CD4-positive, alpha-beta memory T cell (primary cell): ENCODE results near the gene SLC35E1. TPM values are rescaled to one million over a fixed set of nuclear protein-coding genes. Genes with fewer than 3 reads are reported as not detected.
"Not testable (repeated sequence)": the region's sequence is repeated elsewhere in the genome, so short reads cannot be mapped to it uniquely, and the experiment has no call there.

Experiments
- CTCF ChIA-PET: fragments of 350-600 bp; sonication (Branson Sonifier 250); formaldehyde crosslinking; loops from one replicate; lab custom pipeline; 2021; ENCODE audit warnings: inconsistent platforms; ENCODE audit not compliant: partially characterized antibody; lab: Charles Lee
- POLR2A ChIA-PET: fragments of 350-600 bp; sonication (Branson Sonifier 250); formaldehyde crosslinking; loops from one replicate; lab custom pipeline; 2021; ENCODE audit not compliant: partially characterized antibody; lab: Charles Lee
- DNase-seq, 5 donors: peaks; one replicate each; pipeline versions ENCODE4 v3.0.0 to v3.0.0-alpha.2; 2020 to 2022; ENCODE audit warnings: mixed read lengths in 1 of 5
- H3K27ac ChIP-seq: one replicate; pipeline ENCODE4 v1.7.0; 2013; ENCODE audit warnings: low read depth, low read length
- H3K27me3 ChIP-seq: 2 replicates; pipeline ENCODE4 v1.7.0; 2013; ENCODE audit warnings: mild to moderate bottlenecking, low read length, moderate library complexity; ENCODE audit not compliant: insufficient read depth
- H3K36me3 ChIP-seq: 2 replicates; pipeline ENCODE4 v1.7.0; 2013; ENCODE audit warnings: mild to moderate bottlenecking, low read length, moderate library complexity; ENCODE audit not compliant: insufficient read depth
- H3K4me1 ChIP-seq: 2 replicates; pipeline ENCODE4 v1.7.0; 2013; ENCODE audit warnings: mild to moderate bottlenecking, low read length, moderate library complexity; ENCODE audit not compliant: insufficient read depth
- H3K4me3 ChIP-seq, 2 donors: one replicate each; pipeline ENCODE4 v1.7.0; 2013; ENCODE audit warnings: low read length in 2 of 2, mild to moderate bottlenecking in 1 of 2
- H3K9me3 ChIP-seq, 2 donors: one replicate each; pipeline ENCODE4 v1.7.0; 2013; ENCODE audit warnings: low read length in 2 of 2, control low read depth in 1 of 2; ENCODE audit not compliant: control insufficient read depth in 1 of 2
- H3K27ac Mint-ChIP-seq, 7 donors: one replicate each; pipeline ENCODE4 v1.8.0; 2020 to 2021; ENCODE audit warnings: mixed read lengths in 7 of 7, mild to moderate bottlenecking in 6 of 7, inconsistent platforms in 3 of 7, moderate library complexity in 3 of 7
- H3K27me3 Mint-ChIP-seq, 2 donors: one replicate each; pipeline ENCODE4 v1.8.0; 2020 to 2021; ENCODE audit warnings: mixed read lengths in 2 of 2
- H3K36me3 Mint-ChIP-seq, 2 donors: one replicate each; pipeline ENCODE4 v1.8.0; 2020 to 2021; ENCODE audit warnings: mixed read lengths in 2 of 2, inconsistent platforms in 1 of 2, mild to moderate bottlenecking in 1 of 2
- H3K4me1 Mint-ChIP-seq, 4 donors: one replicate each; pipeline ENCODE4 v1.8.0; 2020 to 2021; ENCODE audit warnings: mixed read lengths in 4 of 4, mild to moderate bottlenecking in 1 of 4
- H3K4me3 Mint-ChIP-seq, 8 donors: one replicate each; pipeline ENCODE4 v1.8.0; 2020 to 2021; ENCODE audit warnings: mixed read lengths in 8 of 8, mild to moderate bottlenecking in 7 of 8, moderate library complexity in 6 of 8, inconsistent platforms in 3 of 8
- H3K9me3 Mint-ChIP-seq, 8 donors: one replicate each; pipeline ENCODE4 v1.8.0; 2020 to 2021; ENCODE audit warnings: mixed read lengths in 8 of 8, mild to moderate bottlenecking in 5 of 8, inconsistent platforms in 3 of 8, moderate library complexity in 1 of 8
- intact Hi-C: fragments of 100-400 bp; cut with micrococcal nuclease; formaldehyde crosslinking; loops from one replicate; pipeline ENCODE4 v1.15.1; 2023
- polyA plus RNA-seq, 2 donors: library from polyadenylated mRNA; unstranded; fragments of 300-500 nt; fragmentation: Illumina TruSeq; gene quantifications; one replicate each; pipeline ENCODE4 v1.2.3, GENCODE V29; 2021
- total RNA-seq, 2 experiments: library from RNA; stranded (reverse); gene quantifications; one replicate each; pipeline ENCODE4 v1.2.3, GENCODE V29; 2021

Gene SLC35E1
- total and polyA plus RNA-seq, 4 experiments from 2014 or later = 15.3 to 38.8 (median 35.3) TPM

DNA sequence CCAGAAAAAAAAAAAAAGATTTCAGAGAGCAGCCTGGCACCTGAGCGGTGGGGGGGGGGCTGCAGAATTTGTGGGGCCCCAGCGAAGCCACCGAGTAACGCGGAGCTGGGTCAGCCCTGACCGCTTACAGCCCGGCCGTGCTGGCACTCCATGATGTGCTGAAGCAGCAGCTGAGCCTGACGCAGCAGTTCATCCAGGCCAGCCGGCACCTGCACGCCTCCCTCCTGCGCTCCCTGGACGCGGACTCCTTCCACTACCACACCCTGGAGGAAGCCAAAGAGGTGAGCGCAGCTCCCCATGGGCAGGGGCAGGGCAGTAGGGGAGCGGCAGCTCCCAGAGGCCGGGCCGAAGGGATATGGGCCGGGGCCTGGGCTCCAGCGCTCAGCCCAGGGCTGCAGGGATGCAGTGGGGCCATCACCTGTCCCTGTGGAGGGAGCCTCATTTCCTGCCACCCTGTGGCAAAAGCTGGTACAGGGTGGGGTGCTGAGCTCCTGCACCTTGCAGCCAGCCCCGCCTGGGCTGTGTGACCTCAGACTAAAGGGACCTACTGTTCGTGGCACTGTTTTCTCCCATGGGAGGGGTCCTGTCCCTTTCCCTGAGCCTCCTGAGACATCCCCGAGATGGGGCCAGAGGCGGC, 57.7 kb downstream of the SLC35E1 start:
- Mint-ChIP-seq H3K27ac (no peak overlapping the region), H3K4me1 (peaks cover 0 to 9% (median 2%) of the 10 kb centered on the region in 4 donors), H3K27me3 (no peaks in the 10 kb centered on the region), H3K9me3 (no peaks in the 10 kb centered on the region), H3K36me3 (peaks cover 13 to 29% of the 10 kb centered on the region in 2 donors), H3K4me3 (no peak overlapping the region)
- no peak overlapping the region for H3K27ac ChIP-seq
- intact Hi-C loops = no loop called here
- DNase-seq = no peak
- CTCF ChIA-PET = interaction anchor here (1.3 kb wide), 1 partner anchor 9 kb away, joined by 3 read pairs; no protein-coding TSS in a partner anchor
- H3K4me1 ChIP-seq = no peaks in the 10 kb centered on the region
- H3K36me3 ChIP-seq = peaks cover 17% of the 10 kb centered on the region
- no peak overlapping the region for H3K4me3 ChIP-seq
- H3K27me3 ChIP-seq = no peaks in the 10 kb centered on the region
- POLR2A ChIA-PET = interaction anchor here (0.6 kb wide), 1 partner anchor 9 kb away, joined by 4 read pairs; no protein-coding TSS in a partner anchor
- H3K9me3 ChIP-seq = no peaks in the 10 kb centered on the region

- intact Hi-C loops, H3K4me1 Mint-ChIP-seq, H3K4me1 ChIP-seq, H3K9me3 Mint-ChIP-seq, H3K4me3 Mint-ChIP-seq, DNase-seq, H3K27me3 ChIP-seq, H3K27me3 Mint-ChIP-seq, H3K36me3 ChIP-seq, H3K9me3 ChIP-seq, H3K27ac ChIP-seq, CTCF ChIA-PET, POLR2A ChIA-PET, H3K27ac Mint-ChIP-seq, H3K4me3 ChIP-seq: not testable (repeated sequence)
- peaks cover 3 to 13% of the 10 kb centered on the region in 2 donors for H3K36me3 Mint-ChIP-seq
Observed at GRCh38 chr19:16512611-16513010, 59.6 kb downstream of the SLC35E1 start.

DNA sequence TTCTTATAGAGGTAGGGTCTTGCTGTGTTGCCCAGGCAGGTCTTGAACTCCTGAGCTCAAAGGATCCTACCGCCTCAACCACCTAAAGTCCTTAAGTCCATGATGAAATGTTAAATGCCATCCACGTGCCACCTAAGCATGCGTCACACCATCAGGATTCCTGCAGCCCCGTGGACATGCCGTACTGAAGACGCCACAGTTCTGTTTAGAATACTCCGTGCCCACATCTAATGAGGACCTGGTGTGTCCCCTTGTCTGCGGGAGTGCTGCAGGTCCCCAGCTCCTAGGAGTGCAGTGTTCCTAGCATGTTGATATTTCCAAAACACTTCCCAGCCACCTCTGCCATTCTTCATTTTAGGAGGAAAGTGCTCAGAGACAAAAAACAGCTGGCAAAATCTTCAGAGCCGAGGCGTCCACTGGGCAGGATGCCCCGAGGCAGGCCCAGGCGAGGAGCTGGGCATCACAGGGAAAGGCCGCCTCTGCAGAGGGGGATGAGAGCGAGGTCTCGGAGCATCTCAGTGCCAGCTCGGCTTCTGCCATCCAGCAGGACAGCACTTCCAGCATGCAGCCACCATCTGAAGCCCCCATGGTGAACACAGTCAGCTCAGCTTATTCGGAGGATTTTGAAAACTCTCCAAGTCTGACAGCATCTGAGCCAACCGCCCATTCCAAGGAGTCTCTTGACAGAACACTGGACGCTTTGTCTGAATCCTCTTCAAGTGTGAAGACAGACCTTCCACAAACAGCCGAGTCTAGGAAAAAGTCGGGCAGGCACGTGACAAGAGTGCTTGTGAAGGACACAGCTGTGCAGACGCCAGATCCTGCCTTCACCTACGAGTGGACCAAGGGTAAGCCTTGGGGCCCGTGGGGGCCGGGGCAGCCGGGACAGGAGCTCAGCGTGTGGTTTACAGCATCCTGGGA, 62.8 kb downstream of the SLC35E1 start:
- no peaks in the 10 kb centered on the region for H3K9me3 ChIP-seq
- Mint-ChIP-seq H3K4me1 (peaks cover 0 to 1% (median 0%) of the 10 kb centered on the region in 4 donors), H3K9me3 (no peaks in the 10 kb centered on the region), H3K27ac (no peak overlapping the region), H3K27me3 (no peaks in the 10 kb centered on the region), H3K36me3 (peaks cover 3 to 8% of the 10 kb centered on the region in 2 donors), H3K4me3 (no peak overlapping the region)
- H3K4me1 ChIP-seq = no peaks in the 10 kb centered on the region
- H3K27ac ChIP-seq = no peak overlapping the region
- H3K27me3 ChIP-seq = no peaks in the 10 kb centered on the region
- intact Hi-C loops = no loop called here
- H3K36me3 ChIP-seq = no peaks in the 10 kb centered on the region
- POLR2A ChIA-PET = no interaction called here
- no peak overlapping the region for H3K4me3 ChIP-seq
- no peak for DNase-seq
- CTCF ChIA-PET = no interaction called here

GRCh38 chr19:16508546-16508945, 63.7 kb downstream of the SLC35E1 start:
- no peak overlapping the region for H3K4me3 ChIP-seq
- H3K9me3 ChIP-seq = no peaks in the 10 kb centered on the region
- DNase-seq = no peak
- no peaks in the 10 kb centered on the region for H3K27me3 ChIP-seq
- ChIA-PET POLR2A (no interaction called here), CTCF (no interaction called here)
- no peak overlapping the region for H3K4me3 Mint-ChIP-seq
- no peaks in the 10 kb centered on the region for H3K9me3 Mint-ChIP-seq
- intact Hi-C loops = no loop called here
- peaks cover 3 to 9% of the 10 kb centered on the region in 2 donors for H3K36me3 Mint-ChIP-seq
- H3K27me3 Mint-ChIP-seq = no peaks in the 10 kb centered on the region
- H3K27ac ChIP-seq = no peak overlapping the region
- H3K4me1 Mint-ChIP-seq = no peaks in the 10 kb centered on the region
- H3K4me1 ChIP-seq = no peaks in the 10 kb centered on the region
- H3K27ac Mint-ChIP-seq = no peak overlapping the region
- H3K36me3 ChIP-seq = no peaks in the 10 kb centered on the region

DNA sequence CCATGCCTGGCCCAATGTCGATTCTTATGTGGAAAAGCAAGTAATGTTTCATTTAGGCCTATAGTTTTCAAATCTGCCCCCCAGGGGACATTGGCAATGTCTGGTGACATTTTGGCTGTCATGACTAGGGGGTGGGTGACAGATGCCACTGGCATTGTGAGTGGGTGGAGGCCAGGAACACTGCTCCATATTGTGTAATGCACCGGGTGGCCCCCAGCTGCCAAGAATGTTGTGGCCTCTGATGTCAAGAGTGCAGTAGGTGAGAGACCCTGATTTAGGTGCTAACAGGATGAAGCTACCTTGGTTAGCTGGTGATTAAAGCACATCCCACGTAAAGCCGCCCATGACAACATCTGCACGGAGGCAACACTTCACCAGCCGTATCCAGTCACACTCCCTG, 65.3 kb downstream of the SLC35E1 start:
- no peaks in the 10 kb centered on the region for H3K27me3 ChIP-seq
- POLR2A ChIA-PET = no interaction called here
- Mint-ChIP-seq H3K27ac (peak overlapping the region in 1 of 7 donors; percentile 57), H3K4me1 (no peaks in the 10 kb centered on the region), H3K4me3 (no peak overlapping the region), H3K9me3 (no peaks in the 10 kb centered on the region), H3K36me3 (peaks cover 3 to 6% of the 10 kb centered on the region in 2 donors), H3K27me3 (no peaks in the 10 kb centered on the region)
- CTCF ChIA-PET = no interaction called here
- DNase-seq = no peak
- H3K4me3 ChIP-seq = no peak overlapping the region
- no peaks in the 10 kb centered on the region for H3K36me3 ChIP-seq
- intact Hi-C loops = no loop called here
- H3K9me3 ChIP-seq = no peaks in the 10 kb centered on the region
- no peaks in the 10 kb centered on the region for H3K4me1 ChIP-seq
- H3K27ac ChIP-seq = no peak overlapping the region

- H3K27me3 ChIP-seq, DNase-seq, POLR2A ChIA-PET, intact Hi-C loops, H3K27ac ChIP-seq, H3K4me3 Mint-ChIP-seq, H3K4me1 Mint-ChIP-seq, H3K36me3 Mint-ChIP-seq, H3K9me3 ChIP-seq, H3K4me1 ChIP-seq, H3K36me3 ChIP-seq, H3K27me3 Mint-ChIP-seq, H3K4me3 ChIP-seq, H3K9me3 Mint-ChIP-seq, H3K27ac Mint-ChIP-seq, CTCF ChIA-PET: not testable (repeated sequence)
Observed at GRCh38 chr19:16506161-16506560, 66.1 kb downstream of the SLC35E1 start.

GRCh38 chr19:16504271-16504670, 67.9 kb downstream of the SLC35E1 start:
- Histone ChIP-seq H3K36me3 (no peaks in the 10 kb centered on the region), H3K27ac (no peak overlapping the region), H3K4me3 (no peak overlapping the region), H3K27me3 (no peaks in the 10 kb centered on the region), H3K9me3 (no peaks in the 10 kb centered on the region), H3K4me1 (no peaks in the 10 kb centered on the region)
- H3K9me3 Mint-ChIP-seq = no peaks in the 10 kb centered on the region
- POLR2A ChIA-PET = no interaction called here
- no peaks in the 10 kb centered on the region for H3K27me3 Mint-ChIP-seq
- DNase-seq = no peak
- no peak overlapping the region for H3K4me3 Mint-ChIP-seq
- H3K36me3 Mint-ChIP-seq = peaks cover 6 to 7% of the 10 kb centered on the region in 2 donors
- peak overlapping the region in 2 of 7 donors; percentile 70 to 71 for H3K27ac Mint-ChIP-seq
- no peaks in the 10 kb centered on the region for H3K4me1 Mint-ChIP-seq
- intact Hi-C loops = no loop called here
- CTCF ChIA-PET = no interaction called here
